ENCODE measurements around the gene UIMC1.

UIMC1 gene

DNA sequence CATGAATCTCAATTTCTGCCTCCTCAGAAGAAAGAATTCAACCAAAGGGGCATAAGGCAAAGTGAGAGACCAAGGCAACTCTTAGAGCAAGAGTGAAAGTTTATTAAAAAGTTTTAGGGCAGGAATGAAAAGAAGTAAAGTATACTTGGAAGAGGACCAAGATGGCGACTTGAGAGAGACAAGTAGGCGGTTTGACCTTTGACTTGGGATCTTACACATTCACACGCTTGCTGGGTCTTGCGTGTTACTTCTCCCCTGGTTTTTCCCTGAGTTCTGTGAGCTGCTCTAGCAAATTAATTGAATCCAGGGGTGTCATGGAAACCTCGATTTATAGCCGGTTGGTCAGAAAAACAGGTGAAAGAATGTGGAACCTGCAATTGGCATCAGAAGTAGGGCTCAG is 22.9 kb upstream of the UIMC1 start:
- TF ChIP-seq, protein P1, sequence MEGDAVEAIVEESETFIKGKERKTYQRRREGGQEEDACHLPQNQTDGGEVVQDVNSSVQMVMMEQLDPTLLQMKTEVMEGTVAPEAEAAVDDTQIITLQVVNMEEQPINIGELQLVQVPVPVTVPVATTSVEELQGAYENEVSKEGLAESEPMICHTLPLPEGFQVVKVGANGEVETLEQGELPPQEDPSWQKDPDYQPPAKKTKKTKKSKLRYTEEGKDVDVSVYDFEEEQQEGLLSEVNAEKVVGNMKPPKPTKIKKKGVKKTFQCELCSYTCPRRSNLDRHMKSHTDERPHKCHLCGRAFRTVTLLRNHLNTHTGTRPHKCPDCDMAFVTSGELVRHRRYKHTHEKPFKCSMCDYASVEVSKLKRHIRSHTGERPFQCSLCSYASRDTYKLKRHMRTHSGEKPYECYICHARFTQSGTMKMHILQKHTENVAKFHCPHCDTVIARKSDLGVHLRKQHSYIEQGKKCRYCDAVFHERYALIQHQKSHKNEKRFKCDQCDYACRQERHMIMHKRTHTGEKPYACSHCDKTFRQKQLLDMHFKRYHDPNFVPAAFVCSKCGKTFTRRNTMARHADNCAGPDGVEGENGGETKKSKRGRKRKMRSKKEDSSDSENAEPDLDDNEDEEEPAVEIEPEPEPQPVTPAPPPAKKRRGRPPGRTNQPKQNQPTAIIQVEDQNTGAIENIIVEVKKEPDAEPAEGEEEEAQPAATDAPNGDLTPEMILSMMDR (IDR thresholded peaks at IDR 0.05; ENCODE audit: low read depth, low read length): no peak
- H3K4me3 ChIP-seq (ENCODE audit: low read depth, low read length): no peak overlapping the region
- no peaks in the 10 kb centered on the region for H3K9me3 ChIP-seq
- no peaks in the 10 kb centered on the region for H3K27me3 ChIP-seq
- no peaks in the 10 kb centered on the region for H3K4me1 ChIP-seq
- peaks cover 30% of the 10 kb centered on the region for H3K36me3 ChIP-seq
- no peak for DNase-seq

DNA sequence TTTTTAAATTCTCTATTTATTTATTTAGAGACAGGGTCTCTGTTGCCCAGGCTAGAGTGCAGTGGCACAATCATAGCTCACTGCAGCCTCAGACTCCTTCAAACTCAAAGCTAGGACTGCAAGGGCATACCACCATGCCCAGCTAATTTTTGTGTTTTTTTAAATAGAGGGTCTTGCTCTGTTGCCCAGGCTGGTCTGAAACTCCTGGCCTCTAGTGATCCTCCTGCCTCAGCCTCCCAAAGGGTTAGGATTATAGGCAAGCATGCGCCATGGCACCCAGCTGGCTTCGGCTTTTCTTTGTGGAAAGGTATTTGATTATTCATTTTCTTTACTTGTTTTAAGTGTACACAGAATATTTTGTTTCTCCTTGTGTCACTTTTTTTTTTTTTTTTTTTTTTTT is 21.1 kb upstream of the UIMC1 start:
- TF ChIP-seq, protein P1 (IDR thresholded peaks at IDR 0.05; ENCODE audit: low read depth, low read length): no peak
- H3K36me3 ChIP-seq: peaks cover 28% of the 10 kb centered on the region
- no peaks in the 10 kb centered on the region; the same call in 1 of the 2 replicates for H3K4me1 ChIP-seq
- H3K9me3 ChIP-seq: no peaks in the 10 kb centered on the region
- H3K4me3 ChIP-seq (ENCODE audit: low read depth, low read length): no peak overlapping the region
- no peaks in the 10 kb centered on the region for H3K27me3 ChIP-seq
- no peak for DNase-seq

DNA sequence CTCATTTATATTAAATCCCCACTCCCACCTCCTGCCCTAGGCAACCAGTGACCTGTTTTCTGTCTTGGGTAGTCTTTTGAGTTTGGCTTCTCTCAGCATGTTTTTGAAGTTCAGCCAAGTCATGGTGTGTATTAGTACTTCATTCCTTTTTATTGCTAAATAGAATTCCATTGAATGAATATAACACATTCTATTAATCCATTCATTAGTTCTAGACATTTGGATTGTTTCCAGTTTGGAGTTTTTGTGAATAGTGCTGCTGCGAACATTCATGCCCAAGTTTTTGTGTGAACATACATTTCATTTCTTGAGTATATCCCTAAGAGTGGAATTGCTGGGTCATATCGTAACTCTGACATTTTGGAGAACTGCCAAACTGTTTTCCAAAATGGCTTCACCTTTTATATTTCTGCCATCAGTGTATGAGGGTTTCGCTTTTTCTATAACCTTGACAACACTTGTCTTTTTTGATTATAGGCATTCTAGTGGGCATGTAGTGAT is 18.6 kb upstream of the UIMC1 start:
- no peak overlapping the region for H3K4me3 ChIP-seq (ENCODE audit: low read depth, low read length)
- H3K4me1 ChIP-seq: no peaks in the 10 kb centered on the region; the same call in 1 of the 2 replicates
- no peaks in the 10 kb centered on the region for H3K9me3 ChIP-seq
- H3K36me3 ChIP-seq: peaks cover 17% of the 10 kb centered on the region
- no peak for DNase-seq
- TF ChIP-seq, protein P1 (IDR thresholded peaks at IDR 0.05; ENCODE audit: low read depth, low read length): no peak
- no peaks in the 10 kb centered on the region for H3K27me3 ChIP-seq

DNA sequence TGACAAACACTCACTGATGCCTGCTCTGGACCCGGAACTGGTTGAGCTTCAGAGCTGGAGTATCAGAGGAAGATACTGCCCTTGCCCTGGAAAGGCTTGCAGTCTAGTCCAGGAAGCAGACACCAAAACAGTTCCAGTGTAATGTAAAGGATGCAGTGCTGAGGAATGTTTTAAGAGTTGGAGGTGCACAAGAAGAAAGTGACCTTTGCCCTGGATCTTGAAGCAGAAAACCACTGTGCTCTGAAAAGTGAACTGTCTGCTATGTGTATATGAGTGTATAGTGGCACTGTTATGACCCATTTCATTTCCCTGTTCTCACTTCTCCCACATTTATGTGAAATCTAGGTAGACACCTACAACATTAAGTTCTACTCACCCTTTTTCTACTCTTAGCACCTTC is 18.0 kb upstream of the UIMC1 start:
- Histone ChIP-seq H3K36me3 (peaks cover 11% of the 10 kb centered on the region), H3K4me1 (no peaks in the 10 kb centered on the region; the same call in 1 of the 2 replicates), H3K27me3 (no peaks in the 10 kb centered on the region), H3K4me3 (ENCODE audit: low read depth, low read length) (no peak overlapping the region), H3K9me3 (no peaks in the 10 kb centered on the region)
- TF ChIP-seq, protein P1 (IDR thresholded peaks at IDR 0.05; ENCODE audit: low read depth, low read length): no peak
- DNase-seq: no peak

DNA sequence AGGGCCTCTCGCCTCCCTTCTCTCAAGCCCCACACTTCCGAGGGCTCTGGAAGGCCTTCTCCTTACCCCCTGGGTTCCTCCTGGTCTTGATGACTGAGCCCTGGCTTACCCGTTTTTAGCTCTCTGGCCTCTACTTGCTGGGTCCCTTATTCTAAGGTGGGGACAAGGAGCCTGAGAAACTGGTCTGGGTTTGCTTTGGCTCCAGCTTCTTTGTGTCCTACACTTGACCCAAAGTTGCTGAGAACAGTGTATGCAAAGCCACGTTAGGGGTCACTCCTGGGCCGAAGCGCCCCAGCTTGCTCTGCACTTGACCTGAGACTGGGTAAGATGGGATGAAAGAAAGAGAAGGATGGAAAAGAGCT is 16.7 kb upstream of the UIMC1 start:
- no peak for DNase-seq
- peak overlapping the region; percentile 68 for H3K4me3 ChIP-seq (ENCODE audit: low read depth, low read length)
- no peaks in the 10 kb centered on the region; the same call in 1 of the 2 replicates for H3K4me1 ChIP-seq
- H3K36me3 ChIP-seq: peaks cover 4% of the 10 kb centered on the region
- H3K27me3 ChIP-seq: no peaks in the 10 kb centered on the region
- TF ChIP-seq, protein P1 (IDR thresholded peaks at IDR 0.05; ENCODE audit: low read depth, low read length): no peak
- H3K9me3 ChIP-seq: no peaks in the 10 kb centered on the region

DNA sequence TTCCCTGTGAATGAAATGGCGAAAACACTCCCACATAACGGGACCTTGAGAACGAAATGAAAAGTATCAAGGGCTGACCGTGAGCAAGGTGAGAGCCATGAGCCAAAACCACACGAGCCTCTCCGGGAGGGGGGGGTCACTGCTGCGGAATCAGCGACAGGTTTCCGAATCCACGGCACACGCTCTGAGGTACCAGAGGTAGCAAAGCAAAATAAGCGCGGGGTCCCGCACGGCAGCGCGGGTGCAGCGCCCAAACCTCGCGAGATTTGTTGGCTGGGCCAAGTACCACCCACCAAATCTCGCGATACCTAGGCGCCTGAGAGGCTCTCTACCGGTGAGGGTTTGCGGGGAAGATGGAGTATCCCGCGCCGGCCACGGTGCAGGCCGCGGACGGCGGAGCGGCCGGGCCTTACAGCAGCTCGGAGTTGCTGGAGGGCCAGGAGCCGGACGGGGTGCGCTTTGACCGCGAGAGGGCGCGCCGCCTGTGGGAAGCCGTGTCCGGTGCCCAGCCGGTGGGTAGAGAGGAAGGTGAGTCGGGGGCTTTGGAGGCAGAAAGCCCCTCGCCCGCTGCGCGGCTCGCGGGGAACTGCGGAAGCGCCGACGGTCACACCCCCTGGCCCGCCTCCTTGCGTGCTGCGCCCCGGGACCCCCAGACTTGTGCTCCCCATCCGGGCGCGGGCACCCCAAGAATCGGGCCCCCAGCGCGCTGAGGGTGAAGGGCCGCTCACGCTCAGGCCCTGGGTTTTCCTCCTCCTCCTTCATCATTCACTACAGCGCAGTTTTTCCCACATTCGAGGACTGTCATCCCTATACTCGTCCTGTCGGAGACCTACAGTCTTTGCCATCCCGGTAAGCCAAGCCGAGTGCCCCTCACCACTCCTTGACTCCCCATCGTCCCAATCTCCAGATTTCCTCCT is 16.1 kb upstream of the UIMC1 start, which contains the start of gene ZNF346:
Gene ZNF346, plus strand, starts transcription at position 311 of the 917 bp plus-strand sequence. Its CDS starts 43 bp downstream, at position 354.
- Histone ChIP-seq H3K4me3 (ENCODE audit: low read depth, low read length) (peak within 1 kb of the TSS; percentile 68), H3K27me3 (no peaks in the 10 kb centered on the region), H3K36me3 (peaks cover 4% of the 10 kb centered on the region), H3K9me3 (no peaks in the 10 kb centered on the region), H3K4me1 (no peaks in the 10 kb centered on the region; the same call in 1 of the 2 replicates)
- DNase-seq: peak; percentile 96
- TF ChIP-seq, protein P1 (IDR thresholded peaks at IDR 0.05; ENCODE audit: low read depth, low read length): peak; percentile 47

All from BE2C (cell line).